Mesenchymal stem cell (in vitro differentiated cells and primary cell): ENCODE measurements around the gene CFP.

Experiments
- DNase-seq: peaks from one replicate; pipeline ENCODE4 v3.0.0-alpha.2; 2013
- H2AFZ ChIP-seq: one replicate; pipeline ENCODE4 v1.6.1; 2013; ENCODE audit warnings: low read depth, mild to moderate bottlenecking, control low read depth, inconsistent platforms, low read length, moderate library complexity
- H2AK5ac ChIP-seq: 2 replicates; pipeline ENCODE4 v1.6.1; 2013; ENCODE audit warnings: low read length, moderate library complexity, mild to moderate bottlenecking, inconsistent platforms; ENCODE audit not compliant: severe bottlenecking
- H2BK120ac ChIP-seq: one replicate; pipeline ENCODE4 v1.6.1; 2013; ENCODE audit warnings: low read depth, mild to moderate bottlenecking, inconsistent platforms, low read length, moderate library complexity
- H2BK12ac ChIP-seq, 2 experiments: one replicate each; pipeline ENCODE4 v1.6.1; 2013; ENCODE audit warnings: inconsistent platforms in 2 of 2, low read length in 2 of 2, mild to moderate bottlenecking in 2 of 2, moderate library complexity in 2 of 2, control low read depth in 1 of 2
- H2BK15ac ChIP-seq: one replicate; pipeline ENCODE4 v1.6.1; 2013; ENCODE audit warnings: mild to moderate bottlenecking, low read depth, inconsistent platforms; ENCODE audit not compliant: poor library complexity, severe bottlenecking
- H2BK5ac ChIP-seq: 2 replicates; pipeline ENCODE4 v1.6.1; 2013; ENCODE audit warnings: low read depth, mild to moderate bottlenecking, low read length, control low read depth, inconsistent platforms; ENCODE audit not compliant: poor library complexity, severe bottlenecking
- H3K14ac ChIP-seq, 2 experiments: one replicate each; pipeline ENCODE4 v1.6.1; 2013; ENCODE audit warnings: inconsistent platforms in 2 of 2, low read length in 2 of 2, control low read depth in 1 of 2, mild to moderate bottlenecking in 1 of 2, moderate library complexity in 1 of 2
- H3K18ac ChIP-seq, 2 experiments: one replicate each; pipeline ENCODE4 v1.6.1; 2013; ENCODE audit warnings: inconsistent platforms in 2 of 2, low read length in 2 of 2, control low read depth in 1 of 2, low read depth in 1 of 2, mild to moderate bottlenecking in 1 of 2
- H3K23ac ChIP-seq, 2 experiments: one replicate each; pipeline ENCODE4 v1.6.1; 2013; ENCODE audit warnings: inconsistent platforms in 2 of 2, low read length in 2 of 2, mild to moderate bottlenecking in 2 of 2, moderate library complexity in 2 of 2, control low read depth in 1 of 2
- H3K27ac ChIP-seq: 2 replicates; pipeline ENCODE4 v1.5.1; 2013; ENCODE audit warnings: mild to moderate bottlenecking, moderate library complexity, low read length, control low read depth, inconsistent platforms; ENCODE audit not compliant: poor library complexity, severe bottlenecking
- H3K27me3 ChIP-seq, 2 experiments: 2 replicates each; pipeline versions ENCODE4 v1.6.1 to v1.7.0; 2013; ENCODE audit warnings: low read length in 2 of 2, mild to moderate bottlenecking in 2 of 2, moderate library complexity in 2 of 2, control low read depth in 1 of 2, inconsistent platforms in 1 of 2; ENCODE audit not compliant: control insufficient read depth in 1 of 2, insufficient read depth in 1 of 2
- H3K36me3 ChIP-seq, 2 experiments: 2 replicates each; pipeline versions ENCODE4 v1.6.1 to v1.7.0; 2013; ENCODE audit warnings: low read length in 2 of 2, control low read depth in 1 of 2, inconsistent platforms in 1 of 2, low read depth in 1 of 2, mild to moderate bottlenecking in 1 of 2; ENCODE audit not compliant: insufficient read depth in 2 of 2, control insufficient read depth in 1 of 2
- H3K4ac ChIP-seq, 2 experiments: one replicate each; pipeline ENCODE4 v1.6.1; 2013; ENCODE audit warnings: inconsistent platforms in 2 of 2, low read length in 2 of 2, mild to moderate bottlenecking in 2 of 2, moderate library complexity in 2 of 2, control low read depth in 1 of 2, low read depth in 1 of 2
- H3K4me1 ChIP-seq: 2 replicates; pipeline ENCODE4 v1.6.1; 2013; ENCODE audit warnings: low read depth, low read length, control low read depth; ENCODE audit not compliant: control insufficient read depth, insufficient read depth
- H3K4me2 ChIP-seq: 2 replicates; pipeline ENCODE4 v1.6.1; 2013; ENCODE audit warnings: low read length, mild to moderate bottlenecking, inconsistent platforms; ENCODE audit not compliant: poor library complexity, severe bottlenecking
- H3K4me3 ChIP-seq, 2 experiments: 2 replicates each; pipeline versions ENCODE4 v1.5.1 to v1.7.0; 2013; ENCODE audit warnings: low read length in 2 of 2, mild to moderate bottlenecking in 2 of 2, control low read depth in 1 of 2, low read depth in 1 of 2; ENCODE audit not compliant: insufficient read depth in 1 of 2
- H3K79me1 ChIP-seq: replicated peaks from 2 replicates; pipeline ENCODE4 v1.6.1; 2013; ENCODE audit warnings: mild to moderate bottlenecking, control low read depth, low read length, inconsistent platforms; ENCODE audit not compliant: poor library complexity, severe bottlenecking
- H3K9ac ChIP-seq: 2 replicates; pipeline ENCODE4 v1.7.0; 2013; ENCODE audit warnings: mild to moderate bottlenecking, low read length, moderate library complexity
- H3K9me3 ChIP-seq: 2 replicates; pipeline ENCODE4 v1.7.0; 2013; ENCODE audit warnings: mild to moderate bottlenecking, low read length; ENCODE audit not compliant: control insufficient read depth
- H4K8ac ChIP-seq: one replicate; pipeline ENCODE4 v1.6.1; 2013; ENCODE audit warnings: inconsistent platforms, mild to moderate bottlenecking, low read length, moderate library complexity
- H4K91ac ChIP-seq: one replicate; pipeline ENCODE4 v1.6.1; 2013; ENCODE audit warnings: mild to moderate bottlenecking, low read length, inconsistent platforms
- WGBS: methylation state at CpG from one replicate; pipeline ENCODE4 v1.1.7; 2013; ENCODE audit warnings: mixed read lengths; 5-methylcytosine and 5-hydroxymethylcytosine counted together

Gene CFP

GRCh38 chrX:47611926-47612325 lies 17.8 kb downstream of the CFP start:
- DNase-seq, result no peak
- H3K27ac ChIP-seq, result no peak overlapping the region
- no peaks in the 10 kb centered on the region for H3K36me3 ChIP-seq
- no peaks in the 10 kb centered on the region for H3K79me1 ChIP-seq
- H2BK120ac ChIP-seq, result no peak overlapping the region
- H2AK5ac ChIP-seq, result no peak overlapping the region
- H4K8ac ChIP-seq, result no peak overlapping the region
- H3K4me2 ChIP-seq, result no peak overlapping the region
- H3K27me3 ChIP-seq, result peaks cover 3 to 73% of the 10 kb centered on the region in 2 experiments
- peaks cover 25% of the 10 kb centered on the region for H3K9me3 ChIP-seq
- H2BK5ac ChIP-seq, result no peak overlapping the region
- no peaks in the 10 kb centered on the region for H3K4me1 ChIP-seq
- no peak overlapping the region for H4K91ac ChIP-seq
- H3K23ac ChIP-seq, result no peak overlapping the region
- no peak overlapping the region for H3K4me3 ChIP-seq
- WGBS, result 86% methylated on average over 2 of the region's 2 CpGs
- H3K4ac ChIP-seq, result no peak overlapping the region
- no peak overlapping the region for H2BK15ac ChIP-seq
- H3K18ac ChIP-seq, result no peak overlapping the region
- no peak overlapping the region for H2BK12ac ChIP-seq
- no peak overlapping the region for H3K9ac ChIP-seq
- no peak overlapping the region for H3K14ac ChIP-seq
- no peak overlapping the region for H2AFZ ChIP-seq

- Histone ChIP-seq H3K23ac (no peak overlapping the region), H3K18ac (no peak overlapping the region), H4K91ac (no peak overlapping the region), H2BK15ac (no peak overlapping the region), H3K27me3 (peaks cover 3 to 72% of the 10 kb centered on the region in 2 experiments), H3K4ac (no peak overlapping the region), H3K9me3 (peaks cover 25% of the 10 kb centered on the region), H3K4me3 (no peak overlapping the region), H3K36me3 (no peaks in the 10 kb centered on the region), H4K8ac (no peak overlapping the region), H3K4me1 (no peaks in the 10 kb centered on the region), H2BK120ac (no peak overlapping the region), H3K4me2 (no peak overlapping the region), H3K9ac (no peak overlapping the region), H2AK5ac (no peak overlapping the region), H3K27ac (no peak overlapping the region), H2AFZ (no peak overlapping the region), H3K14ac (no peak overlapping the region), H2BK12ac (no peak overlapping the region), H3K79me1 (no peaks in the 10 kb centered on the region), H2BK5ac (no peak overlapping the region)
- DNase-seq, result no peak
- 96% methylated on average over 2 of the region's 2 CpGs for WGBS
Measured at GRCh38 chrX:47611489-47611888, 18.2 kb downstream of the CFP start.

GRCh38 chrX:47610511-47610910 lies 19.2 kb downstream of the CFP start:
- no peak overlapping the region for H3K14ac ChIP-seq
- H3K27me3 ChIP-seq, result peaks cover 4 to 65% of the 10 kb centered on the region in 2 experiments
- H2BK5ac ChIP-seq, result no peak overlapping the region
- no peaks in the 10 kb centered on the region for H3K36me3 ChIP-seq
- H3K79me1 ChIP-seq, result no peaks in the 10 kb centered on the region
- H4K91ac ChIP-seq, result no peak overlapping the region
- H4K8ac ChIP-seq, result no peak overlapping the region
- H3K4me1 ChIP-seq, result no peaks in the 10 kb centered on the region
- no peak overlapping the region for H3K18ac ChIP-seq
- no peak overlapping the region for H2AK5ac ChIP-seq
- no peak overlapping the region for H3K4ac ChIP-seq
- no peak overlapping the region for H2BK15ac ChIP-seq
- H3K9ac ChIP-seq, result no peak overlapping the region
- no peak overlapping the region for H3K4me2 ChIP-seq
- H3K23ac ChIP-seq, result no peak overlapping the region
- no peak for DNase-seq
- WGBS, result 81% methylated on average over 4 of the region's 4 CpGs
- H2BK12ac ChIP-seq, result no peak overlapping the region
- no peak overlapping the region for H3K4me3 ChIP-seq
- peaks cover 25% of the 10 kb centered on the region for H3K9me3 ChIP-seq
- H2BK120ac ChIP-seq, result no peak overlapping the region
- no peak overlapping the region for H2AFZ ChIP-seq
- no peak overlapping the region for H3K27ac ChIP-seq

- peaks cover 15% of the 10 kb centered on the region for H3K9me3 ChIP-seq
- 69% methylated on average over 5 of the region's 9 CpGs for WGBS
- H3K27me3 ChIP-seq, result peaks cover 12 to 59% of the 10 kb centered on the region in 2 experiments
- no peaks in the 10 kb centered on the region for H3K79me1 ChIP-seq
- no peak overlapping the region for H4K91ac ChIP-seq
- H2AFZ ChIP-seq, result no peak overlapping the region
- H2BK12ac ChIP-seq, result no peak overlapping the region
- H3K14ac ChIP-seq, result no peak overlapping the region
- H3K18ac ChIP-seq, result no peak overlapping the region
- no peaks in the 10 kb centered on the region for H3K36me3 ChIP-seq
- no peak for DNase-seq
- H3K4me3 ChIP-seq, result no peak overlapping the region
- no peak overlapping the region for H2BK5ac ChIP-seq
- H2AK5ac ChIP-seq, result no peak overlapping the region
- no peak overlapping the region for H3K4ac ChIP-seq
- H3K9ac ChIP-seq, result no peak overlapping the region
- peaks cover 2% of the 10 kb centered on the region for H3K4me1 ChIP-seq
- no peak overlapping the region for H2BK15ac ChIP-seq
- H2BK120ac ChIP-seq, result no peak overlapping the region
- H3K27ac ChIP-seq, result no peak overlapping the region
- H4K8ac ChIP-seq, result no peak overlapping the region
- no peak overlapping the region for H3K4me2 ChIP-seq
- no peak overlapping the region for H3K23ac ChIP-seq
Measured at GRCh38 chrX:47608130-47608810, 21.5 kb downstream of the CFP start.
